ENCODE results near the gene SYNGR1.

- TF ChIP-seq CTCF (IDR thresholded peaks at IDR 0.05) (no peak), POLR2A (IDR thresholded peaks at IDR 0.05) (no peak)
These were observed 83.9 kb downstream of the SYNGR1 start for GRCh38 chr22:39433476-39434242.

Measured in esophagus squamous epithelium (tissue), 4 donors.